ENCODE data around the gene AKIP1. TPM values are rescaled to one million over a fixed set of nuclear protein-coding genes. Genes with fewer than 3 reads are reported as not detected.

The AKIP1 gene
- total RNA-seq, 1 experiment from 2014 or later: 26.0 TPM

DNA sequence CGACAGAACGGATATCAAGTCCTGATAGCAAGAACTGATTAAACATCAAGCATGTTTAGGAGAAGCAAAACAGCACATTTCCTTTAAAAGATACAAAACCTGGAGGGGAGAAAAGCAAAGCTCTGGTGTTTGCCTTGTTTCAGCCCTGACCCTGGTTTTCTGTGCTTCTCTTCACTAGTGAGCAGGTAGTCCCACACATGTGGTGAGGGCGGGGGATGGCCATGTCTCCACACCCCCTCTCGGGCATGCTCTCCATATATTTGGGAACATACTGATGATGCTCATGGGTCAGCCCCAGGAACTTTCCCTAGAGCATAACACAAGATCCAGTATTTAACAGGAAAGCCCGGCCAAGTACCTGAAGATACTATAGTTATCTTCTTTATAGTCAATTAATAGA lies 11.7 kb downstream of the AKIP1 start (continued):
- TF ChIP-seq ZNF532 (CRISPR knock-in tag; IDR thresholded peaks at IDR 0.05; ENCODE audit: borderline replicate concordance) (no peak), JAZF1 (CRISPR knock-in tag; IDR thresholded peaks at IDR 0.05) (no peak), ESRRA (CRISPR knock-in tag; IDR thresholded peaks at IDR 0.05; ENCODE audit: borderline replicate concordance) (no peak), ATF3 (CRISPR knock-in tag; conservative IDR thresholded peaks at IDR 0.05) (no peak), AR (CRISPR knock-in tag; IDR thresholded peaks at IDR 0.05) (no peak), ERG (CRISPR knock-in tag; IDR thresholded peaks at IDR 0.05) (no peak)
- TF ChIP-seq, protein P1, sequence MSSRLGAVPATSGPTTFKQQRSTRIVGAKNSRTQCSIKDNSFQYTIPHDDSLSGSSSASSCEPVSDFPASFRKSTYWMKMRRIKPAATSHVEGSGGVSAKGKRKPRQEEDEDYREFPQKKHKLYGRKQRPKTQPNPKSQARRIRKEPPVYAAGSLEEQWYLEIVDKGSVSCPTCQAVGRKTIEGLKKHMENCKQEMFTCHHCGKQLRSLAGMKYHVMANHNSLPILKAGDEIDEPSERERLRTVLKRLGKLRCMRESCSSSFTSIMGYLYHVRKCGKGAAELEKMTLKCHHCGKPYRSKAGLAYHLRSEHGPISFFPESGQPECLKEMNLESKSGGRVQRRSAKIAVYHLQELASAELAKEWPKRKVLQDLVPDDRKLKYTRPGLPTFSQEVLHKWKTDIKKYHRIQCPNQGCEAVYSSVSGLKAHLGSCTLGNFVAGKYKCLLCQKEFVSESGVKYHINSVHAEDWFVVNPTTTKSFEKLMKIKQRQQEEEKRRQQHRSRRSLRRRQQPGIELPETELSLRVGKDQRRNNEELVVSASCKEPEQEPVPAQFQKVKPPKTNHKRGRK (CRISPR knock-in tag; IDR thresholded peaks at IDR 0.05; ENCODE audit: borderline replicate concordance): no peak

GRCh38 chr11:8925711-8926110 lies 14.7 kb downstream of the AKIP1 start:
- peaks cover 6% of the 10 kb centered on the region; the same call in 1 of the 2 replicates for H3K36me3 Mint-ChIP-seq
- ChIA-PET POLR2A (no interaction called here), CTCF (interaction anchor here (0.7 to 1.4 kb wide), 3 partner anchors 11 to 597 kb away, joined by 3 to 9 read pairs (median 7); no protein-coding TSS in a partner anchor)
- no peak overlapping the region for H3K27ac Mint-ChIP-seq
- no peak for ATAC-seq
- no peaks in the 10 kb centered on the region for H3K27me3 Mint-ChIP-seq (ENCODE audit: low read depth)
- no peak overlapping the region for H3K4me3 Mint-ChIP-seq
- H3K4me1 Mint-ChIP-seq: peaks cover 3% of the 10 kb centered on the region; the same call in 1 of the 2 replicates
- no peaks in the 10 kb centered on the region for H3K9me3 Mint-ChIP-seq
- no peak for DNase-seq (ENCODE audit: low spot score)
- TF ChIP-seq AR (CRISPR knock-in tag; IDR thresholded peaks at IDR 0.05): no peak
- TF ChIP-seq ZNF317 (CRISPR knock-in tag; IDR thresholded peaks at IDR 0.05; ENCODE audit: borderline replicate concordance, low read depth): no peak
- no peak for TF ChIP-seq ZNF138 (CRISPR knock-in tag; conservative IDR thresholded peaks at IDR 0.05)
- TF ChIP-seq ZBTB43 (CRISPR knock-in tag; IDR thresholded peaks at IDR 0.05): no peak
- no peak for TF ChIP-seq ESRRA (CRISPR knock-in tag; IDR thresholded peaks at IDR 0.05; ENCODE audit: borderline replicate concordance)
- TF ChIP-seq, protein P2, sequence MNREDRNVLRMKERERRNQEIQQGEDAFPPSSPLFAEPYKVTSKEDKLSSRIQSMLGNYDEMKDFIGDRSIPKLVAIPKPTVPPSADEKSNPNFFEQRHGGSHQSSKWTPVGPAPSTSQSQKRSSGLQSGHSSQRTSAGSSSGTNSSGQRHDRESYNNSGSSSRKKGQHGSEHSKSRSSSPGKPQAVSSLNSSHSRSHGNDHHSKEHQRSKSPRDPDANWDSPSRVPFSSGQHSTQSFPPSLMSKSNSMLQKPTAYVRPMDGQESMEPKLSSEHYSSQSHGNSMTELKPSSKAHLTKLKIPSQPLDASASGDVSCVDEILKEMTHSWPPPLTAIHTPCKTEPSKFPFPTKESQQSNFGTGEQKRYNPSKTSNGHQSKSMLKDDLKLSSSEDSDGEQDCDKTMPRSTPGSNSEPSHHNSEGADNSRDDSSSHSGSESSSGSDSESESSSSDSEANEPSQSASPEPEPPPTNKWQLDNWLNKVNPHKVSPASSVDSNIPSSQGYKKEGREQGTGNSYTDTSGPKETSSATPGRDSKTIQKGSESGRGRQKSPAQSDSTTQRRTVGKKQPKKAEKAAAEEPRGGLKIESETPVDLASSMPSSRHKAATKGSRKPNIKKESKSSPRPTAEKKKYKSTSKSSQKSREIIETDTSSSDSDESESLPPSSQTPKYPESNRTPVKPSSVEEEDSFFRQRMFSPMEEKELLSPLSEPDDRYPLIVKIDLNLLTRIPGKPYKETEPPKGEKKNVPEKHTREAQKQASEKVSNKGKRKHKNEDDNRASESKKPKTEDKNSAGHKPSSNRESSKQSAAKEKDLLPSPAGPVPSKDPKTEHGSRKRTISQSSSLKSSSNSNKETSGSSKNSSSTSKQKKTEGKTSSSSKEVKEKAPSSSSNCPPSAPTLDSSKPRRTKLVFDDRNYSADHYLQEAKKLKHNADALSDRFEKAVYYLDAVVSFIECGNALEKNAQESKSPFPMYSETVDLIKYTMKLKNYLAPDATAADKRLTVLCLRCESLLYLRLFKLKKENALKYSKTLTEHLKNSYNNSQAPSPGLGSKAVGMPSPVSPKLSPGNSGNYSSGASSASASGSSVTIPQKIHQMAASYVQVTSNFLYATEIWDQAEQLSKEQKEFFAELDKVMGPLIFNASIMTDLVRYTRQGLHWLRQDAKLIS (CRISPR knock-in tag; IDR thresholded peaks at IDR 0.05; ENCODE audit: borderline replicate concordance): no peak
- no peak for TF ChIP-seq ATF3 (CRISPR knock-in tag; conservative IDR thresholded peaks at IDR 0.05)
- no peak for TF ChIP-seq NR3C1 (CRISPR knock-in tag; conservative IDR thresholded peaks at IDR 0.05; ENCODE audit: low read depth)
- no peak for TF ChIP-seq ZNF423 (CRISPR knock-in tag; IDR thresholded peaks at IDR 0.05)
